ENCODE results near the gene EFCAB7. TPM values are rescaled to one million over a fixed set of nuclear protein-coding genes. Genes with fewer than 3 reads are reported as not detected.
"Not testable (repeated sequence)": the region's sequence is repeated elsewhere in the genome, so short reads cannot be mapped to it uniquely, and the experiment has no call there.

EFCAB7 gene
- total RNA-seq, 1 donor from 2014 or later = 13.5 TPM

DNA sequence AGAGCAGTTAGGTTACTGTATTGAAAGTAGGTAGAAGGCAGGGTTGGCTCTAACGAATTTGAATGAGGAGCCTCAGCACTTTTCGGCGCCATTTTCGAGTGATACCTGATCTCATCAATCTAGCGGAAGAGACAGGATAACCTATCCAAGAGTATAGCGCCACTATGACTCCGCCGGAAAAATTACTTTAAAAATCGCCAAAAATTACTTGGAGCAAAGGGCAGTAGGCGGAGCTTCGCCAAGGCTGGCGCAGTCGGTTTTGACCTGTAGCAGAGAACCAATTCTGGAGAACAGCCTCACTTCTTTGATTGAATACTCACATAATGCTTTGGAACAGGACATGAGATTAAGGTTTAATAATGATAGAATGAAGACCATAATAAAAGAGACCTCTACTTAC is 25.6 kb downstream of the EFCAB7 start:
- no peak for DNase-seq

GRCh38 chr1:63555480-63555879 is 32.2 kb downstream of the EFCAB7 start:
- no peak for DNase-seq

GRCh38 chr1:63557365-63557987 is 34.2 kb downstream of the EFCAB7 start:
- DNase-seq = no peak

DNA sequence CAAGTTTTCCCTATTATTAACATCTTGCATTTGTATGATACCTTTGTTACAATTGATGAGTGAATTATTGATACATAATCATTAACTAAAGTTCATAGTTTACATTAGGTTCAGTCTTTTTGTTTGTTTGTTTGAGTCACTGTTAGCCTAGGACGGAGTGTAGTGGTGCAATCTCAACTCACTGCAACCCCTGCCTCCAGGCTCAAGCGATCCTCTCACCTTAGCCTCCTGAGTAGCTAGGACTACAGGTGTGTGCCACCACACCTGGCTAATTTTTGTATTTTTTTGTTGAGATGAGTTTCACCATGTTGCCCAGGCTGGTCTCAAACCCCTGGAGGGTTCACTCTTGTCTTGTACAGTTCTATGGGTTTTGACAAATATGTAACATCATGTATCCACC is 36.0 kb downstream of the EFCAB7 start:
- no peak for DNase-seq

GRCh38 chr1:63563745-63564144 is 40.4 kb downstream of the EFCAB7 start:
- DNase-seq = no peak

DNA sequence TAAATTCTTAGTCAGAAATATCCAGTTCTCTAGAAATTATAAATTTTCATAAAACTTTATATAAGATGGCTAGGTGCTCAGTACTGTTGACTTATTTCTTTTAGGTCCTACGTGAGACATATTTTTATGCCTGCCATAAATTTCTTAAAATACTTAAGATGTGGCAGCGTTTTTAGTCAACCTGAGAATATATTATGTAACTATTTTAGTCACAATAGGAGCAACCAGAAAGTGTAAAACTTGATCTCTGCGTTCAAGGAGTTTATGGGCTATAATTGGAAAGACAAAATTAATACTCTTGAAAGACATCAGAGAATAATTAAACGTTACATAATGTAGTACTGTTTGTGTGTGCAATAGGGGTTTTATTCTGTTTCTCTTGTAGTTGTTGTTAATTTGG is 45.7 kb downstream of the EFCAB7 start:
- no peak for DNase-seq

- DNase-seq = no peak
These were observed 46.5 kb downstream of the EFCAB7 start for GRCh38 chr1:63569640-63570316.

GRCh38 chr1:63572686-63573085 is 49.4 kb downstream of the EFCAB7 start:
- DNase-seq = not testable (repeated sequence)

GRCh38 chr1:63574203-63574796 is 51.0 kb downstream of the EFCAB7 start:
- DNase-seq = not testable (repeated sequence)

- DNase-seq = no peak
These were observed 52.1 kb downstream of the EFCAB7 start for GRCh38 chr1:63575340-63575826.

GRCh38 chr1:63586326-63586725 is 63.0 kb downstream of the EFCAB7 start:
- not testable (repeated sequence) for DNase-seq

- no peak for DNase-seq
These were observed 66.8 kb downstream of the EFCAB7 start for GRCh38 chr1:63590166-63590560.

- DNase-seq = no peak
These were observed 69.4 kb downstream of the EFCAB7 start for GRCh38 chr1:63592536-63593302.

- DNase-seq = peak; percentile 73
These were observed 70.1 kb downstream of the EFCAB7 start, which contains the start of gene PGM1 for GRCh38 chr1:63593303-63593885. Gene PGM1, plus strand, starts transcription at chr1:63593411. Its CDS starts 78 bp downstream, at chr1:63593489.

DNA sequence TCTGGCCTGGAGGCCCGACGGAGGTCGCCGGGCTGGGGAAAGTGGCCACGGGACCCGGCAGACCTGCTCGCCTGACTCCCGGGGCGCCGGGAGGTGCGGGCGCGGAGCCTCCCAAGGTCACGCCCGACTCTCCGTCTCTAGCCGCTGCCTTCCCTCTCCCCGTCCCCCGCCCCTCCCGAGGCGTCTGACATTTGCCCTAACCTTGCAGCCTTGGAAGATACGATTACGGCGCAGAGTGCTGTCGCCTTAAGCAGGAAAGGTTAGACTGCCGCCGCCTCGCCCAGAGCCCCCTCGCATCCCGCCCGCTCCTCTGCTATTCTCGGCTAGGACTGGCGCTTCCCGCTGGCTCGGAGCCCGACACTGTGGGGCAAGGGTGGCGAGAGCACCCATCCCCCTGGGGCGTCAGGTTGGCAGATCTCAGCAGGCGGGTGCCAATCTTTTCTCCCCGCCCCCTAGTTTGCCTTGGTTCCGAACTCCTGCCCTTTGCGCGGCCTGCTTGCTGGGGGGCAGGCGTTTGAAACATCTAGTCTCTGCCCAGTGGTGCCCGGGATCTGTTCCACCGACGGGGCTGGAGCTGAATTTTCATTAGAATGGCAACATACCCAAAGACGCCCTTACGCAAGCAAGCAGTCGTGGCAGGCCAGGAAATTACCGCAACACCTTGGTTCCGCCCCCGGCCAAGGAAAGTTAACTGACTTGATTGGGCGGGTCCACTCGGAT is 70.7 kb downstream of the EFCAB7 start:
- DNase-seq = peak; percentile 29

DNA sequence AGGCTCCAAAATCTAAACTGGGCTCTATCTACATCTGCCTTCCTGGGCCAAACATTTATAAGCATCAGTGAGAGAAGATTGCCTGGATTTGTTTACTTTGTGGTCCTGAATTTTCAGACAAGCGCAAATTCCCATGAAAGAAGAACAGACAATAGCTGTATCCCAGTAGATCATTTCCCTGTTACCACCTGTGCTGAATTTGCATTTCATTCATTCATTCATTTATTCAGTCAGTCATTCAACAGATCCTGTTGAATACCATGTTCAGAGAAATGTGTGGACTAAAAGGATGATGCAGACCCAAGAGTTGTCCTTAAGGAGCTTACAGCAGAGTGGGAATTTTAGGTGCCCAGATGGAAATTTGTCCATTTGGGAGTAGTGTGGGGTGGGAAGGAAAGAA is 72.1 kb downstream of the EFCAB7 start:
- DNase-seq = no peak

- DNase-seq = no peak
These were observed 76.5 kb downstream of the EFCAB7 start for GRCh38 chr1:63599799-63600198.

DNA sequence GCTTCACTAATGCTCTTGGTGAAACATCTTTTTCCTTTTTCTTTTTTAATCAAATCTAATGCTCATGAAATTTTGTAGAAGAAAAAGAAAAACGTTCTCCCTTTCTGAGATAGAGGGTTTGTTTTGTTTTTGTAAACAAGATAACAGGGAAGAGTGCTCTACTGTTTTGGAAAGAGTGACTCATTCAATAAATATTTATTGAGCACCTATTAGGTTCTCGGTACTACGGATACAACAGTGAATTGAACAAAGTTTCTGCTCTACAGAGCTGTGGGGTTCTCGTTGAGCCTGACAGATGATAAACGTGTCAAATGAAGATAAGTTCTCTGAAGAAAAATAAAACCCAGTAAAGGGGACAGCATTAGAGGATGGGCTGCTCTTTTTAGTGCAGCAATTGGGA is 76.9 kb downstream of the EFCAB7 start:
- DNase-seq = no peak

DNA sequence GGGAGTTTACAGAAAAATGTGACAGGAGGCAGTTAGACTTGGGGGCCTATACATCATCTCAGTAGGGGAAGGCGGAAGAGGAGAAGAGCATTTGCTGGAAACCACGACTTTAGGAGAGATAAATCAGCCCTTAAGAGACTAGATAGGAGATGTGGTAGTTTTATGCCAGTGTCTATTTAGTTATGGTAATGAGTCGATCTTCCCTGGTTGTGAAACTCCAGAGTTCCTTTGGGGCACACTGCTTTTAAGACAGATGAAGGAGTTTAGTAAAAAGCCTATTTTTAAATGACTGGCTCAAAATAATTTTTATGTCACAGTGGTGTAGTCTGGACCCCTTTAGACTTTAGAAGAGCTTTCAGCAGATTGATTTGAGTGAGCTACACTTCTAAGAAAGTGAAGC is 77.7 kb downstream of the EFCAB7 start:
- no peak for DNase-seq

DNA sequence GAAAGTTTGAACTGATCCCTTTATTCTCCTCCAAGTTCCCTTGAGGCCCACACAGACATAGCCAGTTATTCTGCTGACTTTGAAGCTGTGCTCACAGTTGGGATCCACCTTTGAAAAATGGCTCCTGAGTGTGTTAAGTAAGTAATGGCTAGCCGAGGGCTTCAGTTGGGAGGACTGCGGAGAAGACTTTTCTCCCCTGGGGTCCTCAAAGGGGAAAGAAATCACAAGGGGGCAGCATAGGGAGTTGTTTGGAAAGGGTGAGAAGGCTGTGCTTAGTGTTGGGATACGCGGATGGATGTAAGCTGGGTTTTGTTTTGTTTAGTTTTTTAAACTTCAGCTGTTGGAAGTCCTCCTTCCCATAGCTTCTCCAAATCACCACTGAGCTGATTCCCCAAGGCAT is 78.1 kb downstream of the EFCAB7 start:
- DNase-seq = no peak

DNA sequence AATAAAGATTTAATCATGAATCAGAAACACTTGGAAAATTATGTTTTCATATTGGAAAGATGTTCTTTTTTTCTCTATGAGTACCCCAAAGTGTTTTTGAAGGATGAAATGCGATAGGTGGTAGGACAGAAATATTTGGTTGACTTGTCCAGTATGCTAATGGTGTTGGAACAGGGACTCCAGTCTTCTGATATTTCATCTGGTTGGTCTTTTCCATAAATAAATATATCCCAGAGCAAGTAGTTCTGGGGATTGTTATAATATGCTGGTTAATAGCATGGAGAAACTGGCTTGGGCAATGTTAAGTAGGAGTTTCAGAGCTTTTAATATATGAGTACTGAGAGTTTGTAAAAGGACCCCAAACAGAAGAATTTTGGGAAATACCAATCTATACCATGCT is 78.6 kb downstream of the EFCAB7 start:
- DNase-seq = no peak

DNA sequence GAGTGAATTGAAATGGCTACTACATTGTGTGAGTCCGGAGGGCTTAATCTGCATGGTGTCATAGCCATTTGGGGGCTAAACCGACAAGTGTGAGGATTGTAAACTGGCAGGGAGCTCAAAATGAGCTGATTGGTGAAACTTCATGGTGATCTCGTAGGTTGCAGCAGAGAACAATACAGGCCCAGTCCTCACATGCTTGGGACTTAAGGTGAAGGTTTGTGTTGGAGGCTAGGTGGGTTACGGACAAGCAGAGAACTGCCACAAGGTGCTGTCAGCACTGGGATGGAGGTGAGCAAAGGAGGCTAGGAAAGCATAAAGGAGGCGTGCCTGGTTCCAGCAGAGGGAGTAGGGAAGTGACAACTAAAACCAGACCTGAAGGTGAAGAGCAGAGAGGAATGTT is 79.3 kb downstream of the EFCAB7 start:
- no peak for DNase-seq
